ENCODE data around the gene NPPC.

DNA sequence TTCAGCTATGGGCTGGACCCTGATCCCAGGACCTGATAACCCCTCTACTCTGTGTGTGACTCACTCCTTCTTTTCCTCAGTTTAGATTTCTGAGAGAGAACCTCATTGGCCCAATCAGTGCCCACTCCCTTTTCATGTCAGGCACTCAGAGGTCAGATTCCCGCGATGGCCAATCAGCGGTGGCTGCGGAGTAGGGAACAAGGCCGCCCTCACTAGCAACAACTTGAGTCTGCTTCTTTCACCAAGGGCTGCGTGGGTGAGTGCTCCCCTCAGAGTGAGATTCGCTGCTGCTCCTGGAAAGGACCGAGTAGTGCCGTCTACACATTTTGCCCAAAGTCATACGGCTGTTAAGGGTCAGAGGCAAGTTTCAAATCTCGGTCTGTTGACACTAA lies 34.7 kb downstream of the NPPC start:
- TF ChIP-seq, protein P1, sequence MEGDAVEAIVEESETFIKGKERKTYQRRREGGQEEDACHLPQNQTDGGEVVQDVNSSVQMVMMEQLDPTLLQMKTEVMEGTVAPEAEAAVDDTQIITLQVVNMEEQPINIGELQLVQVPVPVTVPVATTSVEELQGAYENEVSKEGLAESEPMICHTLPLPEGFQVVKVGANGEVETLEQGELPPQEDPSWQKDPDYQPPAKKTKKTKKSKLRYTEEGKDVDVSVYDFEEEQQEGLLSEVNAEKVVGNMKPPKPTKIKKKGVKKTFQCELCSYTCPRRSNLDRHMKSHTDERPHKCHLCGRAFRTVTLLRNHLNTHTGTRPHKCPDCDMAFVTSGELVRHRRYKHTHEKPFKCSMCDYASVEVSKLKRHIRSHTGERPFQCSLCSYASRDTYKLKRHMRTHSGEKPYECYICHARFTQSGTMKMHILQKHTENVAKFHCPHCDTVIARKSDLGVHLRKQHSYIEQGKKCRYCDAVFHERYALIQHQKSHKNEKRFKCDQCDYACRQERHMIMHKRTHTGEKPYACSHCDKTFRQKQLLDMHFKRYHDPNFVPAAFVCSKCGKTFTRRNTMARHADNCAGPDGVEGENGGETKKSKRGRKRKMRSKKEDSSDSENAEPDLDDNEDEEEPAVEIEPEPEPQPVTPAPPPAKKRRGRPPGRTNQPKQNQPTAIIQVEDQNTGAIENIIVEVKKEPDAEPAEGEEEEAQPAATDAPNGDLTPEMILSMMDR (conservative IDR thresholded peaks at IDR 0.05; ENCODE audit: low read length): no peak
- TF ChIP-seq EZH2phosphoT487 (IDR thresholded peaks at IDR 0.05; ENCODE audit: borderline replicate concordance, low read depth, low read length): no peak

Measured in OCI-LY7 (cell line).